Measurements from ENCODE around the gene MTFP1. TPM values are rescaled to one million over a fixed set of nuclear protein-coding genes. Genes with fewer than 3 reads are reported as not detected.
A peak's percentile ranks its signal among the peaks of the same experiment; 100 is the strongest.

Gene MTFP1
- total and polyA plus RNA-seq, 9 of the 15 experiments (the other 6 are each of a cell fraction or from before 2014, with no cell fraction given): 10.7 to 52.0 (median 30.1) TPM

GRCh38 chr22:30421695-30422480 is 3.7 kb upstream of the MTFP1 start (continued):
- TF ChIP-seq PTTG1 (tag; IDR thresholded peaks at IDR 0.05; ENCODE audit: low read depth) (no peak), ZNF311 (CRISPR knock-in tag; IDR thresholded peaks at IDR 0.05) (no peak), HES1 (IDR thresholded peaks at IDR 0.05; ENCODE audit: low read depth) (no peak), TRIM24 (IDR thresholded peaks at IDR 0.05) (0 out of 4 replicates have a peak, but pooled peaks of 1 of the 2 experiments have one; percentile 17), MLX (CRISPR knock-in tag; conservative IDR thresholded peaks at IDR 0.05) (no peak), TBP (optimal IDR thresholded peaks at IDR 0.05; ENCODE audit: low read depth, low read length) (peak; percentile 74), SIN3B (IDR thresholded peaks at IDR 0.05; ENCODE audit: low read depth) (no peak), ADNP (tag; IDR thresholded peaks at IDR 0.05) (peak; percentile 51; the same call in 1 of the 2 replicates), PTRF (tag; IDR thresholded peaks at IDR 0.05) (no peak), SAP30 (IDR thresholded peaks at IDR 0.05; ENCODE audit: borderline replicate concordance, insufficient read depth, low read depth, low read length, poor library complexity, severe bottlenecking) (no peak), ZNF280A (IDR thresholded peaks at IDR 0.05; ENCODE audit: low read depth, partially characterized antibody) (no peak), ZNF41 (CRISPR knock-in tag; conservative IDR thresholded peaks at IDR 0.05) (no peak), TAF1 (IDR thresholded peaks at IDR 0.05; ENCODE audit: control insufficient read depth, extremely low read depth, insufficient read depth, low read length, severe bottlenecking) (peak; percentile 45), CHD4 (IDR thresholded peaks at IDR 0.05; ENCODE audit: insufficient read depth, insufficient replicate concordance, low read depth, low read length, poor library complexity, severe bottlenecking) (no peak), YBX1 (IDR thresholded peaks at IDR 0.05) (no peak), ZNF124 (CRISPR knock-in tag; IDR thresholded peaks at IDR 0.05) (no peak), PML (IDR thresholded peaks at IDR 0.05; ENCODE audit: low read length) (peak; percentile 55; the same call in 1 of the 2 replicates), KDM4B (IDR thresholded peaks at IDR 0.05; ENCODE audit: borderline replicate concordance in 2 of 2, low read depth in 1 of 2) (no peak), POLR2A (conservative IDR thresholded peaks at IDR 0.05) (peak; percentile 46), RFX7 (CRISPR knock-in tag; IDR thresholded peaks at IDR 0.05) (no peak), NFYB (IDR thresholded peaks at IDR 0.05; ENCODE audit: extremely low read depth, insufficient read length) (no peak), ATF1 (CRISPR knock-in tag; IDR thresholded peaks at IDR 0.05) (no peak), ATF1 (tag; IDR thresholded peaks at IDR 0.05) (peak; percentile 59), PHB2 (IDR thresholded peaks at IDR 0.05; ENCODE audit: low read depth) (no peak), NR2F6 (CRISPR knock-in tag; IDR thresholded peaks at IDR 0.05) (no peak), FOS (IDR thresholded peaks at IDR 0.05; ENCODE audit: extremely low read depth, insufficient read length) (no peak), ETV5 (CRISPR knock-in tag; IDR thresholded peaks at IDR 0.05; ENCODE audit: low read depth) (no peak), SUPT5H (IDR thresholded peaks at IDR 0.05) (0 out of 2 replicates have a peak, but pooled peaks have one; percentile 43), ZNF384 (IDR thresholded peaks at IDR 0.05; ENCODE audit: low read depth, low read length) (no peak)
